Choroid plexus epithelial cell (primary cell): ENCODE measurements around the gene ZNF750.

Source experiments
- DNase-seq: peaks from one replicate; pipeline ENCODE4 v3.0.0-alpha.2; 2010; ENCODE audit warnings: low read depth
- H3K4me3 ChIP-seq: 2 replicates; pipeline ENCODE4 v1.5.1; 2011; ENCODE audit warnings: low read depth, mild to moderate bottlenecking, control low read depth, low read length, moderate library complexity
- CTCF ChIP-seq: conservative IDR thresholded peaks from 2 replicates; pipeline ENCODE4 v1.5.1; 2011; ENCODE audit warnings: low read depth, mild to moderate bottlenecking, control low read depth, inconsistent platforms, low read length, moderate library complexity

ZNF750 gene

GRCh38 chr17:82858376-82859126 is 18.7 kb upstream of the ZNF750 start:
- no peak for DNase-seq
- H3K4me3 ChIP-seq = no peak overlapping the region
- no peak for TF ChIP-seq CTCF

- no peak overlapping the region for H3K4me3 ChIP-seq
- no peak for DNase-seq
- no peak for TF ChIP-seq CTCF
These were observed 16.5 kb upstream of the ZNF750 start for GRCh38 chr17:82856361-82856760.

- no peak for TF ChIP-seq CTCF
- no peak overlapping the region for H3K4me3 ChIP-seq
- DNase-seq = no peak
These were observed 14.4 kb upstream of the ZNF750 start for GRCh38 chr17:82854226-82854625.

GRCh38 chr17:82851381-82851780 is 11.6 kb upstream of the ZNF750 start:
- no peak overlapping the region for H3K4me3 ChIP-seq
- DNase-seq = no peak
- TF ChIP-seq CTCF = no peak

GRCh38 chr17:82849076-82849945 is 9.5 kb upstream of the ZNF750 start:
- H3K4me3 ChIP-seq = no peak overlapping the region
- DNase-seq = no peak
- no peak for TF ChIP-seq CTCF

- TF ChIP-seq CTCF = no peak
- peak overlapping the region; percentile 49 for H3K4me3 ChIP-seq
- peak; percentile 90 for DNase-seq
These were observed 8.3 kb upstream of the ZNF750 start for GRCh38 chr17:82848022-82848592.
